Hepatocyte (in vitro differentiated cells): ENCODE results near the gene APOA1.

ENCODE experiments used
- EZH2 ChIP-seq: fragments of 200-600 bp; sonication (generic); IDR thresholded peaks from 2 replicates; pipeline ENCODE4 v1.6.1; 2016; ENCODE audit warnings: antibody characterized with exemption, mild to moderate bottlenecking, borderline replicate concordance
- EZH2phosphoT487 ChIP-seq: fragments of 200-600 bp; sonication (generic); IDR thresholded peaks from one replicate; pipeline ENCODE4 v1.6.1; 2018; ENCODE audit warnings: antibody characterized with exemption, mild to moderate bottlenecking, low read depth, moderate library complexity; ENCODE audit not compliant: unreplicated experiment, severe bottlenecking
- TF ChIP-seq, protein P1 (sequence below): fragments of 200-600 bp; sonication (generic); IDR thresholded peaks from 2 replicates; pipeline ENCODE4 v1.5.1; 2016; ENCODE audit warnings: antibody characterized with exemption, mild to moderate bottlenecking; ENCODE audit not compliant: poor library complexity

DNA sequence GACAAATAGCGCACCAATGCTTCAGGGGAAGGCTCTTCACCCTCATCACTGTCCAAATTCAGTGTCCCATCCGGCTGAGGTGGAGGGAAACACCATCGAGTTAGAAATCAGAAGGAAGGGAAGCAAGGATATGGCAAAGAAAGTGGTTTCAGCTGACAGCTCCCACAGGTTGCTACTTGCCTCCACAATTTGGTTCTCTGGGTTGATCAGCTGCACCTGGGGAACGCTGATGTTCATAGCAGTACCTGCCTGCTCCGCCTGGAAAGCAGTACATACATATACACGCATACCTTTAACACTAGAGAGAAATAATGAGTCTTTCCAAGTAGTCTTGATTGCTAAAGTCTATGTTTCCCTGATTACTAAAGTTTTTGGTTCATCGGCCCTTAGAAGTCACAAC is 37.8 kb upstream of the APOA1 start:
- TF ChIP-seq, protein P1, sequence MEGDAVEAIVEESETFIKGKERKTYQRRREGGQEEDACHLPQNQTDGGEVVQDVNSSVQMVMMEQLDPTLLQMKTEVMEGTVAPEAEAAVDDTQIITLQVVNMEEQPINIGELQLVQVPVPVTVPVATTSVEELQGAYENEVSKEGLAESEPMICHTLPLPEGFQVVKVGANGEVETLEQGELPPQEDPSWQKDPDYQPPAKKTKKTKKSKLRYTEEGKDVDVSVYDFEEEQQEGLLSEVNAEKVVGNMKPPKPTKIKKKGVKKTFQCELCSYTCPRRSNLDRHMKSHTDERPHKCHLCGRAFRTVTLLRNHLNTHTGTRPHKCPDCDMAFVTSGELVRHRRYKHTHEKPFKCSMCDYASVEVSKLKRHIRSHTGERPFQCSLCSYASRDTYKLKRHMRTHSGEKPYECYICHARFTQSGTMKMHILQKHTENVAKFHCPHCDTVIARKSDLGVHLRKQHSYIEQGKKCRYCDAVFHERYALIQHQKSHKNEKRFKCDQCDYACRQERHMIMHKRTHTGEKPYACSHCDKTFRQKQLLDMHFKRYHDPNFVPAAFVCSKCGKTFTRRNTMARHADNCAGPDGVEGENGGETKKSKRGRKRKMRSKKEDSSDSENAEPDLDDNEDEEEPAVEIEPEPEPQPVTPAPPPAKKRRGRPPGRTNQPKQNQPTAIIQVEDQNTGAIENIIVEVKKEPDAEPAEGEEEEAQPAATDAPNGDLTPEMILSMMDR, result no peak
- TF ChIP-seq EZH2 (no peak), EZH2phosphoT487 (no peak)
